Muscle of leg (tissue), 11 donors: Measurements from ENCODE around the gene TMEM150C. TPM values are rescaled to one million over a fixed set of nuclear protein-coding genes. Genes with fewer than 3 reads are reported as not detected.

Source experiments
- DNase-seq: peaks from one replicate; pipeline ENCODE4 v3.0.0; 2013
- H3K27ac ChIP-seq: one replicate; pipeline ENCODE4 v1.5.1; 2013; ENCODE audit warnings: mild to moderate bottlenecking, low read length, control low read depth
- H3K27me3 ChIP-seq: one replicate; pipeline ENCODE4 v1.6.1; 2013; ENCODE audit warnings: low read length; ENCODE audit not compliant: control insufficient read depth, insufficient read depth
- H3K36me3 ChIP-seq: one replicate; pipeline ENCODE4 v1.6.1; 2013; ENCODE audit warnings: low read length; ENCODE audit not compliant: control insufficient read depth, insufficient read depth
- H3K4me1 ChIP-seq: one replicate; pipeline ENCODE4 v1.6.1; 2013; ENCODE audit warnings: low read length; ENCODE audit not compliant: control insufficient read depth, insufficient read depth
- H3K4me3 ChIP-seq: one replicate; pipeline ENCODE4 v1.5.1; 2013; ENCODE audit warnings: low read length, control low read depth
- H3K9me3 ChIP-seq: replicated peaks from 2 replicates; pipeline ENCODE4 v1.6.1; 2013; ENCODE audit warnings: low read depth, low read length; ENCODE audit not compliant: control insufficient read depth
- WGBS: methylation state at CpG from one replicate; pipeline ENCODE4 v1.1.5; 2013; ENCODE audit warnings: missing lambda C conversion rate; ENCODE audit not compliant: insufficient coverage; 5-methylcytosine and 5-hydroxymethylcytosine counted together
- polyA plus RNA-seq, 8 donors: library from polyadenylated mRNA; unstranded; fragments of 120-200 nt; gene quantifications; one replicate each; pipeline versions ENCODE4 v1.2.1 to v1.2.3, GENCODE V29; 2013; ENCODE audit warnings: inconsistent platforms in 1 of 8, low replicate concordance in 1 of 8; ENCODE audit not compliant: insufficient read length in 8 of 8, insufficient read depth in 1 of 8
- total RNA-seq: library from RNA; stranded (reverse); fragments of 120-200 nt; gene quantifications from one replicate; pipeline ENCODE4 v1.2.4, GENCODE V29; 2013

The TMEM150C gene
- total and polyA plus RNA-seq, 9 donors = 2.6 to 6.3 (median 3.3) TPM

- WGBS = no CpG with 5 or more reads among the region's 1 CpG
- Histone ChIP-seq H3K36me3 (peaks cover 25% of the 10 kb centered on the region), H3K27me3 (no peaks in the 10 kb centered on the region), H3K27ac (no peak overlapping the region), H3K9me3 (peaks cover 2% of the 10 kb centered on the region), H3K4me3 (no peak overlapping the region), H3K4me1 (no peaks in the 10 kb centered on the region)
- no peak for DNase-seq
These were observed 98.6 kb downstream of the TMEM150C start for GRCh38 chr4:82463221-82463620.

DNA sequence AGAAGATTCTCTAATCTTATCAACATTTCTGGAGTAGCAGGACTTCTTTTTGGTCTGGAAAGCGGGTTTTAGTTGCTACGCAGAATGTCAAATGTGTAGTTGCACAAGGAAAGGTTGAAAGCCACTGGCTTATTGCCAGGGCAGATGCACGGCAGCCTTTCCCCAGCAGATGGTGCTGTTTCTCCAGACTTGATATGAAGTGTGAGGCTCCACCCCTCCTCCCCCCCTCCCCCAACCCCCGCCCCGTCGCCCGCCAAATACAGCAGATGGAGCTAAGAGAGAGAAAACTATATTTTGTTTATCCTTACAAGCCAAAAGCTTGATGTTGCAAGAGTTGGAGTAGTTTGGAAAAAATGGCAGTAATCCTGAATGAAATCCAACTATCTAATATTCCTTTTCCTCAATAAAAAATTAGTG, 99.4 kb downstream of the TMEM150C start:
- peak; percentile 92 for DNase-seq
- Histone ChIP-seq H3K4me1 (no peaks in the 10 kb centered on the region), H3K4me3 (no peak overlapping the region), H3K27ac (no peak overlapping the region), H3K9me3 (no peaks in the 10 kb centered on the region), H3K36me3 (peaks cover 28% of the 10 kb centered on the region), H3K27me3 (no peaks in the 10 kb centered on the region)
- WGBS = no CpG with 5 or more reads among the region's 7 CpGs

DNA sequence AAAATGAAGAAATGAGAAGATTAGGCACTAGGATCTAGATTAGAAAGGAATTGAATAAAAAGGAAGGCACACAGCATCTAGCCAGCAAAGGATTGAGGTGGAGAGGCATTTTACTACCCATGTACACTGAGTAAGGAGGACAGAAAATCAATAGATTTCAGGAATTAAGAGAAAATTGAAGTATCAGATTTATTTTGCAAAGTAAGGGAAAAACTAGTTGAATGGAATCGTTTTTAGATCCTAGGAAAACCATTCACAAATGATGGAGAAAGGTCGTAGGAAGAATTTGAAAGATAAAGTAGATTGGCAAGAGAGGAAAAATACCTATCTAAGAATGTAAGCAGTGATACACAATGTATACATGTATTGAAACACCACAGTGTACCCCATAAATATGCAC, 100.1 kb downstream of the TMEM150C start:
- Histone ChIP-seq H3K27me3 (no peaks in the 10 kb centered on the region), H3K36me3 (peaks cover 35% of the 10 kb centered on the region), H3K4me1 (no peaks in the 10 kb centered on the region), H3K27ac (no peak overlapping the region), H3K9me3 (no peaks in the 10 kb centered on the region), H3K4me3 (no peak overlapping the region)
- WGBS = no CpG with 5 or more reads among the region's 2 CpGs
- DNase-seq = no peak

GRCh38 chr4:82458729-82459128, 103.1 kb downstream of the TMEM150C start:
- Histone ChIP-seq H3K4me1 (no peaks in the 10 kb centered on the region), H3K36me3 (peaks cover 43% of the 10 kb centered on the region), H3K27ac (no peak overlapping the region), H3K4me3 (no peak overlapping the region), H3K9me3 (no peaks in the 10 kb centered on the region), H3K27me3 (no peaks in the 10 kb centered on the region)
- no peak for DNase-seq
- WGBS = no CpG with 5 or more reads among the region's 2 CpGs

DNA sequence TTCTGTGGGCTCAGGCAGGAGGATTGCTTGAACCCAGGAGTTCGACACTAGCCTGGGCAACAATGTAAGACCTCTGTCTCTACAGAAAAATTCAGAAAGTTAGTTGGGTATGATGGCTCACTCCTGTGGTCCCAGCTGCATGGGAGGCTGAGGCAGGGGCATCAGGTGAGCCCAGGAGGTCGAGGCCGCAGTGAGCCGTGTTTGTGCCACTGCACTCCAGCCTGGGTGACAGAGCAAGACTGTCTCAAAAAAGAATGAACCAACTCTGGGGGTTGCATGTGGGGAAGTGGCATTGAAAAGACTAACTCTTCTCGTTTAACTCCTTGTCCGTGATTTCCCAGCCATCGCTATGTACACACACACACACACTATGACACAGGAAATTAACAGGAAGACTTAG, 104.5 kb downstream of the TMEM150C start:
- WGBS = 89% methylated on average over 4 of the region's 7 CpGs
- peaks cover 45% of the 10 kb centered on the region for H3K36me3 ChIP-seq

DNA sequence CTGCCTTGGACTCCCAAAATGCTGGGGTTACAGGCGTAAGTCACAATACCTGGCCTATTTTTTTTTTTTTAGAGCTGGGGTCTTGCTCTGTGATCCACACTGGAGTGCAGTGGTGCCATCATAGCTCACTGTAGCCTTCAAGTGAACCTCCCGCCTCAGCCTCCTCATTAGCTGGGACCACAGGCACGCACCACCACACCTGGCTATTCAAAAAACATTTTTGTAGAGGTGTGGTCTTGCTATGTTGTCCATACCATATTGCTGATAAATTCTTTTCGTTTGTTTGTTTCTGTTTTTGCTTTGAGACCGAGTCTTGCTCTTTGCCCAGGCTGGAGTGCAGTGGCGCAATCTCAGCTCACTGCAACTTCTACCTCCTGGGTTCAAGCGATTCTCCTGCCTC, 109.8 kb downstream of the TMEM150C start:
- no peak for DNase-seq
- H3K36me3 ChIP-seq = peaks cover 46% of the 10 kb centered on the region

More for the DNA sequence above, 104.5 kb downstream of the TMEM150C start:
- DNase-seq = no peak
- H3K4me3 ChIP-seq = no peak overlapping the region
- H3K4me1 ChIP-seq = no peaks in the 10 kb centered on the region
- no peaks in the 10 kb centered on the region for H3K27me3 ChIP-seq
- no peaks in the 10 kb centered on the region for H3K9me3 ChIP-seq
- H3K27ac ChIP-seq = no peak overlapping the region

GRCh38 chr4:82450966-82451755, 110.6 kb downstream of the TMEM150C start:
- no peak overlapping the region for H3K27ac ChIP-seq
- no peaks in the 10 kb centered on the region for H3K27me3 ChIP-seq
- no peaks in the 10 kb centered on the region for H3K9me3 ChIP-seq
- no peaks in the 10 kb centered on the region for H3K4me1 ChIP-seq
- H3K36me3 ChIP-seq = peaks cover 42% of the 10 kb centered on the region
- 53% methylated on average over 8 of the region's 13 CpGs for WGBS
- peak; percentile 66 for DNase-seq
- H3K4me3 ChIP-seq = no peak overlapping the region

More for the DNA sequence above, 109.8 kb downstream of the TMEM150C start:
- H3K4me1 ChIP-seq = no peaks in the 10 kb centered on the region
- no peak overlapping the region for H3K27ac ChIP-seq
- 100% methylated on average over 2 of the region's 7 CpGs for WGBS
- no peak overlapping the region for H3K4me3 ChIP-seq
- H3K27me3 ChIP-seq = no peaks in the 10 kb centered on the region
- no peaks in the 10 kb centered on the region for H3K9me3 ChIP-seq

GRCh38 chr4:82447886-82448285, 113.9 kb downstream of the TMEM150C start:
- no peaks in the 10 kb centered on the region for H3K4me1 ChIP-seq
- H3K27me3 ChIP-seq = no peaks in the 10 kb centered on the region
- no peak overlapping the region for H3K27ac ChIP-seq
- WGBS = no CpG with 5 or more reads among the region's 1 CpG
- H3K36me3 ChIP-seq = peaks cover 30% of the 10 kb centered on the region
- no peaks in the 10 kb centered on the region for H3K9me3 ChIP-seq
- DNase-seq = no peak
- no peak overlapping the region for H3K4me3 ChIP-seq

DNA sequence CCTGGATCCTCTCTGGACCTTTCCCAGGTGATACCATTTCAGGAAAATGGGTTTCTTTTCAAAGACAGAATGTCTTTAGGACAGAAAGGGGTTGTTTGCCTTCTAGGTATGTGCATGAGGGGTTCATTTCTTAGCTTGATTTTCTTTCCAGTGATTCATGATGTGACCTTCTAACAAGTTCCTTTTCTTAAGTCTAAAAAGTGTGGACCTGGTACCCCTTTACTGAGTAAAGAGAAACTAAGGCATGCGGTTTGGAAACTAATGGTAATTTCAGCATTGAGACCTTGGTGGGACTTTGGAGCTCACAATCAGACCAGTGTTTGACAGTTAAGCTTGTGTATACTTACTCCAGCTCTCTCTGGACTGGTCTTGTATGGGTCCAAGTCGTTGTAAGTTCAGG, 122.7 kb downstream of the TMEM150C start:
- no peak overlapping the region for H3K27ac ChIP-seq
- WGBS = 100% methylated on average over 1 of the region's 2 CpGs

DNA sequence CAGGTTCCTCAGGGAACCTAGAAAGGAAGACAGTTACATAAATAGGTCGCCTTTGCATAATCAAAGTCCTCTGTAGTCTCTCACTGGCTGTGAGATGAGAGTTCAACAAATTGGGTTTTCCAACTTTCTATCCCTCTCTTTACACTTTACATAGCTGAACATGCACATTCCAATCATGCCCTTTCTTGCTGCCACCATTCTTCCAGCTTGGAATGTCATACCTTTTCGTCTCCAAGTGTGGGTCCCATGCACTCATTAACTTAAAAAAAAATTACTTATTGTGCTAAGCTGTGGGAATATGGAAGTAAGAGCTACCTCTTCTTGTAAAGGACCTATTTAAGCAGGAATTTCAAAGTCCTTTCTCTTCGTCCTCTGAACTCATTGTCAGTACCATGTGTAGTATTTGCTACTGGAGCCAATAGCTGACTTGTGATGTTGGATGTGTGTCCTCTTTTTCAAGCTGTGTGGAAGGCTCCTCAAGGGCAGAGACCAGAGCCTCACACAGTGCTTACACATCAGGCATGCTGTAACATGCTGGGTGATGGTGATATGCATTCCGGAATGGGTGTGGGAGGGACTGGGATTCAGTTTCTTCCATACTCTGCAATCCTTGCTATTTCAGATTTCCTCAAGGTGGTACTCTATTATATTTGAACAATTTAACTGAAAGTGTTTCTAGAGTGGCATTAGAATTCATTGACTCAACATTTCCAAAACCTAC, 124.3 kb downstream of the TMEM150C start:
- Histone ChIP-seq H3K27me3 (no peaks in the 10 kb centered on the region), H3K36me3 (peaks cover 9% of the 10 kb centered on the region), H3K9me3 (no peaks in the 10 kb centered on the region), H3K27ac (no peak overlapping the region), H3K4me1 (no peaks in the 10 kb centered on the region), H3K4me3 (no peak overlapping the region)
- 67% methylated on average over 1 of the region's 4 CpGs for WGBS
- no peak for DNase-seq

More for the DNA sequence above, 122.7 kb downstream of the TMEM150C start:
- Histone ChIP-seq H3K36me3 (peaks cover 7% of the 10 kb centered on the region), H3K4me1 (no peaks in the 10 kb centered on the region), H3K4me3 (no peak overlapping the region), H3K9me3 (no peaks in the 10 kb centered on the region), H3K27me3 (no peaks in the 10 kb centered on the region)
- DNase-seq = no peak
